Gastrocnemius medialis (tissue), 4 donors: Measurements from ENCODE around the gene OR6C75.
"Not testable (repeated sequence)": the region's sequence is repeated elsewhere in the genome, so short reads cannot be mapped to it uniquely, and the experiment has no call there.

ENCODE experiments used
- CTCF ChIP-seq, 5 experiments: fragments of 450-650 bp in 3 of 5; fragments of 200-600 bp in 2 of 5; sonication (generic) in 2 of 5; IDR thresholded peaks in 4 of 5; conservative IDR thresholded peaks in 1 of 5; 1 replicate in 4 of 5; 2 replicates in 1 of 5; pipeline ENCODE4 v1.5.1; 2016 to 2019; ENCODE audit warnings: antibody characterized with exemption in 5 of 5, mild to moderate bottlenecking in 3 of 5, moderate library complexity in 3 of 5
- POLR2A ChIP-seq, 2 donors: fragments of 450-650 bp; IDR thresholded peaks; one replicate each; pipeline ENCODE4 v1.6.1; 2017; ENCODE audit warnings: antibody characterized with exemption in 2 of 2, mild to moderate bottlenecking in 2 of 2, moderate library complexity in 2 of 2

- not testable (repeated sequence) for TF ChIP-seq CTCF (IDR thresholded peaks at IDR 0.05 in 4 of 5, conservative IDR thresholded peaks at IDR 0.05 in 1 of 5); POLR2A (IDR thresholded peaks at IDR 0.05)
These were observed 37.0 kb upstream of the OR6C75 start for GRCh38 chr12:55325801-55326200.
